GM12864 (cell line): ENCODE results near the gene OAS2.

ENCODE experiments used
- DNase-seq: peaks from one replicate; pipeline ENCODE4 v3.0.0-alpha.2; 2011; ENCODE audit warnings: low read depth
- H3K4me3 ChIP-seq: 2 replicates; pipeline ENCODE4 v1.5.1; 2011; ENCODE audit warnings: mild to moderate bottlenecking, low read depth, low read length, control low read depth
- CTCF ChIP-seq: IDR thresholded peaks from 2 replicates; pipeline ENCODE4 v1.5.1; 2011; ENCODE audit warnings: low read depth, mild to moderate bottlenecking, moderate library complexity, low read length, control low read depth, inconsistent platforms; ENCODE audit errors: missing control alignments

OAS2 gene

GRCh38 chr12:112971248-112971647, 7.1 kb upstream of the OAS2 start:
- DNase-seq = no peak
- no peak for TF ChIP-seq CTCF
- H3K4me3 ChIP-seq = no peak overlapping the region

GRCh38 chr12:112973011-112973735, 5.1 kb upstream of the OAS2 start:
- no peak overlapping the region for H3K4me3 ChIP-seq
- no peak for DNase-seq
- no peak for TF ChIP-seq CTCF

- TF ChIP-seq CTCF = no peak
- H3K4me3 ChIP-seq = no peak overlapping the region
- DNase-seq = no peak
Measured at GRCh38 chr12:112973818-112974231, 4.5 kb upstream of the OAS2 start.

- no peak overlapping the region for H3K4me3 ChIP-seq
- no peak for TF ChIP-seq CTCF
- DNase-seq = no peak
Measured at GRCh38 chr12:112974904-112975303, 3.4 kb upstream of the OAS2 start.

GRCh38 chr12:112977139-112977538, 1.2 kb upstream of the OAS2 start:
- no peak for DNase-seq
- no peak overlapping the region for H3K4me3 ChIP-seq
- no peak for TF ChIP-seq CTCF

- peak overlapping the region; percentile 97 for H3K4me3 ChIP-seq
- no peak for TF ChIP-seq CTCF
- DNase-seq = no peak
Measured at GRCh38 chr12:112977641-112978040, 678 bp upstream of the OAS2 start.
